Vagina (tissue), 2 donors: ENCODE measurements around the gene CDON.

ENCODE experiments used
- POLR2AphosphoS5 ChIP-seq, 2 donors: sonication (generic); formaldehyde crosslinking; IDR thresholded peaks; one replicate each; pipeline ENCODE4 v1.9.0; 2017; ENCODE audit warnings: antibody characterized with exemption in 2 of 2, mild to moderate bottlenecking in 2 of 2, low read depth in 1 of 2; ENCODE audit not compliant: insufficient read depth in 1 of 2
- TF ChIP-seq, protein P1 (sequence below), 3 experiments: fragments of 450-650 bp in 2 of 3; fragments of 200-600 bp in 1 of 3; sonication (generic) in 1 of 3; IDR thresholded peaks; one replicate each; pipeline ENCODE4 v1.5.1; 2017 to 2019; ENCODE audit warnings: antibody characterized with exemption in 3 of 3, mild to moderate bottlenecking in 2 of 3, moderate library complexity in 2 of 3

DNA sequence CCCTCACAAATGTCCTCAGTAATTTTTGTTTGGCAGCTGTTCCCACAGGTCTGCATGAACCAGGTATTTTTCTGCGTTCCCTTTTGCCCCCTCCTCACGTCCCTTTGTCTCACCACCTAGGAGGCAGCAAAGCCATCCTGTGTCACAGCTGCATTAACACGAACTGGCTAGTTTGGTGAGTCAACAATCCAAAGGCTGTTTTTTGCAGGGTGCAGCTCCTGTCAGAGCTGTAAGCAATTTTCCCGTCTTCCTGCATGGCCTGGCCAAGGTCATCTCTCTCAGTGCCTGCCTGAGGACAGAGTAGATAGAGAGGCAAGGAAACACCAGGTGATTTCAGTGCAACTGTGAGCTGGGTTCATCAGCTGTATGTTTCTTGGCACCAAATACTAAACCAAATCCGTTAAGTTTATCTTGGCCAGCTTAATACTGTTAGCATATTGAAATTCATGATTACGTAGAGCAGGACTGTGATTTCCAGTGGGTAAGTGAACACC lies 137.4 kb downstream of the CDON start:
- TF ChIP-seq, protein P1, sequence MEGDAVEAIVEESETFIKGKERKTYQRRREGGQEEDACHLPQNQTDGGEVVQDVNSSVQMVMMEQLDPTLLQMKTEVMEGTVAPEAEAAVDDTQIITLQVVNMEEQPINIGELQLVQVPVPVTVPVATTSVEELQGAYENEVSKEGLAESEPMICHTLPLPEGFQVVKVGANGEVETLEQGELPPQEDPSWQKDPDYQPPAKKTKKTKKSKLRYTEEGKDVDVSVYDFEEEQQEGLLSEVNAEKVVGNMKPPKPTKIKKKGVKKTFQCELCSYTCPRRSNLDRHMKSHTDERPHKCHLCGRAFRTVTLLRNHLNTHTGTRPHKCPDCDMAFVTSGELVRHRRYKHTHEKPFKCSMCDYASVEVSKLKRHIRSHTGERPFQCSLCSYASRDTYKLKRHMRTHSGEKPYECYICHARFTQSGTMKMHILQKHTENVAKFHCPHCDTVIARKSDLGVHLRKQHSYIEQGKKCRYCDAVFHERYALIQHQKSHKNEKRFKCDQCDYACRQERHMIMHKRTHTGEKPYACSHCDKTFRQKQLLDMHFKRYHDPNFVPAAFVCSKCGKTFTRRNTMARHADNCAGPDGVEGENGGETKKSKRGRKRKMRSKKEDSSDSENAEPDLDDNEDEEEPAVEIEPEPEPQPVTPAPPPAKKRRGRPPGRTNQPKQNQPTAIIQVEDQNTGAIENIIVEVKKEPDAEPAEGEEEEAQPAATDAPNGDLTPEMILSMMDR (IDR thresholded peaks at IDR 0.05) = no peak
- TF ChIP-seq POLR2AphosphoS5 (IDR thresholded peaks at IDR 0.05; ENCODE audit: insufficient read depth in 1 of 2, low read depth in 1 of 2) = no peak
